Measurements from ENCODE around the gene ARHGAP23.
"Not testable (repeated sequence)": the region's sequence is repeated elsewhere in the genome, so short reads cannot be mapped to it uniquely, and the experiment has no call there.

ARHGAP23 gene

DNA sequence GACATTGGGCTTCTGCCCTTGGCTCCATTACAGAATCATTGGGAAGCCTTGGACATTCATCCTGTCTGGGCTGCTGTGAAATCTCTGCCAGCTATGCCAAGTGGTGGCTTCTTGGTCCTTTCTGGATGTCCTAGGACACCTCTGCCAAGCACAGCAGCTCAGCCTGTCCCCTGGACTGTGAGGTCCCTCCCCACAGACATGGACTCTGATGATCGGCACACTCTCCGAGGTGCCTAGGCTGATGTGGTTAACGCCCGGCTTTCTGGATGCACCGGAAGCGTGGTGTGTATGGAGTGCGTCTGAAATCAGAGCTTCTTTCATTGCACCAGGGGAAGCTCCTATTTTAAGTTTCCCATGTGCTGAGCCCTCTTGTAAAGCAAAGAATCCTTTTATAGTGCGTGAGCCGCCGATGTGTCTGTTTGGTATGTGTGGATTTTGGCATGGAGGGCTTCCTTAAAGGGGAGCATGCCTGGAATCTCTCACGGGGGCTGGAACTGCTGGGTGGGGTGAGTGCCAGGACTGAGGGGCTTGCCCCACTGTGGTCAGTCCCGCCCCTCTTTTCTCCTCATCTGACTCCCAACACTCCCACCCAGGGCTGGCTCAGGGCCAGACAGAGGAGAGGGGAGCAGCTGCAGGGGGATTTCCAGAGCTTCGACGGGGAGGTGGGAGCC, 7.0 kb upstream of the ARHGAP23 start:
- DNase-seq = no peak

DNA sequence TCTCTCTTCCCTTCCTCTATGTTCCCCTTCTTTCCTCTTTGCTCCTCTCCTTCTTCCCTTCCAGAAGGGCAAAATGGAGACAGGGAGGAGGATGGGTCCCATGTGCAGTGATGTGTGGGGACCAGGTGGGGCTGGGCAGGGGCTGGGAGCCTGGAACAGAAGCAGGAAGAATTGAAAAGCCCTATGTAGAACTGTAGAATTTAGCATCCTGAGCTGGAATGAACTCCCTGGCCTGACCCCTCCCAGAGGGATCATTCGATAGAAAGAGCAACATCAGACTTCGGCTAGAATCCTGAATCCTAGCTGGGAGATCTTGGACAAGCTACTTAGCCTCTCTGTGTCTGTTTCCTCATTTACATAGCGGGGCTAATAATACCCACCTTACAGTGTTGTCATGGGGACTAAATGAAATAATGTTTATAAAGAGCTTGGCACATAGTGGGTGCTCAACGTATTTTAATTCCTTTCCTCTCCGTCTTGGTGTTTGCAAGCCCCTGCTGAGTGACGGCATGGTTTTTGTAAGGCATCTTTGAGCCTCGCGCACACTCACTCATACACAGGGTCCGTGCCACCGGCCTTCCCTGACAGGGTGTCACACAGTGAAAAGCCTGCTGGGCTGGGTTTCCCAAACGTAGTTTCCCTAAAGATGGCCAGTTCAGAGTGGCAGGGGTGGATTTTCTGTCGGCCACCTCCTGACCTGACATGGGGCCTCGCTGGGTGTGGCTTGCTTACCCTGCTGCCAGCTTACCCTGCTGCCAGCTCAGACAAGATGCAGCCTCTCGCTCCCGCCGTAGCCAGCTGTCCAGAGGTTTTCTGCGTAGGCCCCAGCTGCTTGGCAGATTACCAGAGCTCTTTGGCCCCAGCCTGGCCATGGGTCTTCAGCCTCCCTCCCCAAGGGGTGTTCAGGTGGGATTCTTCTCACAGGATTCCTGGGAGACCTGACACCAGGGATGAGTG, 6.1 kb upstream of the ARHGAP23 start:
- DNase-seq = no peak

DNA sequence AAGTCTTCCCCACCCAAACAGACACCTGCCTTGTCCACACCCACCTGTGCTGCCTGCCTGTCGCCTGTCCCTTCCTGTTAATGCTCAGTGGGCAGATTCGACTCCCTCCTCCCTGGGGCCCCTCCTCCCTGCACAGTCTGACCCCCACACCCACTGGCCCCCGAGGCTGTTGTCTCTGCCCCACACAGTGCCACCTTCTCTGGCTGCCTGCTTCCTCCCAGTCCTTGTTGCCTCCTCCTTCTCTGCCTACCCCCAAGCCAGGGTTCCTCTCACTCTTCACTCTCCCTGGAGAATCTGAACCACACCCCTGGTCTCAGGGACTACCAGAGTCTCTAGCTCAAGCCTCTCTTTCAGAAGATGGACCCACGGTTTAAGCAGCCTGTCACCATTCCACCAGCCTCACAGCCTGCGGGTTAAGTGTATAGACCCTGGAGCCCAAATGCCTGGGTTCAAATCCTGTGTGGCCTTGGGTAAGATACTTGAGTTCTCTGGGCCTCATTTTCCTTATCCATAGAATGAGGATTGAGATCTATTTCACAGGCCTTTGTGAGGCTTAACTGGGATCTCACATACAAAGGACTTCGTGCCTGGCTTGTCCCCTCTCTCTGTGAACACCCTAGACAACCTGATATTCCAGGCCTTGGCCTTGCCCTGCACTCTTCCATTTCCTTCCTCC, 3.8 kb upstream of the ARHGAP23 start:
- DNase-seq = no peak

DNA sequence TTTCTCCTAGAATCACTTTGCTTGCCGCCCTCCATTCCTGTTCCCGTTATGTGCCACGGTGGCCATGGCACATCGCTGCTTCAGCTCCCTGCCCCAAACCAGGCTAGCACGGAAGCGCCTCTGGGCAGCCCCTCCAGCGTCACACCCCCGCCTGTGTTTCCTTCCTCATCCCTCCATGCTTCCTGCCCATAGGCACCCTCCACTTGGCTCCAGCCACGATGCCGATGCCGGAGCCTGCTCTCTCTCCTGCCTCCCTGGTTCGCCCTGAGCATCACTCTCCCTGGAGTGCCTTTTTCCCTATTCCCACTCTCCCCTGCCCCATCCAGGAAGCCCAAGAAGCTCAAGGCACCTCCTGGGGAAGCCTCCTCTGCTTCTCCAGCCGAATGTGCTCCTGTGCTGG, 3.2 kb upstream of the ARHGAP23 start:
- no peak for DNase-seq

DNA sequence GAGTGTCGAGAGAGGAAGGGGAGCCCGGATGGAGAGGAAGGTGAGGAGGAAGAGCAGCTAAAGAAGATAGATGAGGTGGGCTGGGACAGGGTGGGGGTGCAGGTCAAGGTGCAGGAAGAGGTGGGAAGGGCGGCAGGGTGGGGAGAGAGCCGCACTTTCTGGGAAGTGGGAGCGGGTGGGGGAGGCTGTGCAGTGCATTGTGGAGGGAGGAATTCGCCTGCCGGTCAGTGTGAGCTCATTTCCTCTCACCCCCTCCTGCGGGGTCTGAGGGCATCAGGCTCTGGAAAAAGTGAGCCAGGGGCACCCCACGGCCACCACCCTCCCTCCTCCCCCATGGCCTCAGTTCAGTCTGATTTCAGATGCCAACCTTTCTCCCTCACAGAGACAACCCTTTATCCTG, 2.5 kb upstream of the ARHGAP23 start:
- no peak for DNase-seq

DNA sequence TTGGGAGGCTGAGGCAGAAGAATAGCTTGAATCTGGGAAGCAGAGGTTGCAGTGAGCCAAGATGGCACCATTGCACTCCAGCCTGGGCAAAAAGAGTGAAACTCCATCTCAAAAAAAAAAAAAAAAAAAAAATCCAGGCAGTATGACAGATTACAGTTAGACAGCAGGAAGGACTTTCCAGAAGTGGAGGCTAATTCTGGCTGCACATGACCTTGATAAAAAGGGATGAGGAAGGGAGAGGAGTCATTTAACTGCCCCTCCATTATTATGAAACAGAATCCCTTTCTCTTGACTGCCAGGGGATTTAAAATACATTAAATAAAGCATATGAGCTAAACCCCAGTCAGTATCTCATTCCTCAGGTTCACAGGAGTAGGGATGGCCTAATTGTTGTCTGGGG, 1.8 kb upstream of the ARHGAP23 start:
- no peak for DNase-seq

DNA sequence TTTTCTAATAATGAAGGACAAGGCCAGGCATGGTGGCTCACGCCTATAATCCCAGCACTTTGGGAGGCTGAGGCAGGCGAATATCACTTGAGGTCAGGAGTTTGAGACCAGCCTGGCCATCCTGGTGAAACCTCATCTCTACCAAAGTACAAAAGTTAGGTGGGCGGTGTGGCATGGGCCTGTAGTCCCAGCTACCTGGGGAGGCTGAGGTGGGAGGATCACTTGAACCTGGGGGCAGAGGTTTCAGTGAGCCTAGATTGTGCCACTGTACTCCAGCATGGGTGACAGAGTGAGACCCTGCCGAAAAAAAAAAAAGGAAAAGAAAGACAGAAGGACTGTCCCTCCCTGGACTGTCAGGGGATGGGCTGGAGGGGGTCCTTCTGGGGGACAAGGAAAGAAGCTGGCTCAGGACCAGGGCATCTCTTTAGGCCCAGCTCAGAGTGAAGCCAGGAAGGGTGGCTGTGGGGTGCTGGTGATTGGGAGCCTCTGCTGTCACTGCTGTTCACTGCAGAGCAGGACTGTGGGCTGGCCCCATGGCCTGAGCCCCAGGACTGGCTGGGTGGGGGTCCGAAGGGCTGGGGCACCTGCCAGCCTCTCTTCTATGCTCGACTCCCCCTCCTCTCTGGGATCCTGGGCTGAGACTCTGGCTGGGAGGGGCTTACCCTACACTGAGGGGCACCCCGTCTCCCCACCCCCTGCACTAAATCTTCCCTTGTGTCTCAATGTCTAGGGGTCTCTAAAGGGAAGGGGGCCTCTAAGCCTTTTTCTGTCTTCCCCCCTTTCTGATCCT, 909 bp upstream of the ARHGAP23 start:
- DNase-seq = no peak

DNA sequence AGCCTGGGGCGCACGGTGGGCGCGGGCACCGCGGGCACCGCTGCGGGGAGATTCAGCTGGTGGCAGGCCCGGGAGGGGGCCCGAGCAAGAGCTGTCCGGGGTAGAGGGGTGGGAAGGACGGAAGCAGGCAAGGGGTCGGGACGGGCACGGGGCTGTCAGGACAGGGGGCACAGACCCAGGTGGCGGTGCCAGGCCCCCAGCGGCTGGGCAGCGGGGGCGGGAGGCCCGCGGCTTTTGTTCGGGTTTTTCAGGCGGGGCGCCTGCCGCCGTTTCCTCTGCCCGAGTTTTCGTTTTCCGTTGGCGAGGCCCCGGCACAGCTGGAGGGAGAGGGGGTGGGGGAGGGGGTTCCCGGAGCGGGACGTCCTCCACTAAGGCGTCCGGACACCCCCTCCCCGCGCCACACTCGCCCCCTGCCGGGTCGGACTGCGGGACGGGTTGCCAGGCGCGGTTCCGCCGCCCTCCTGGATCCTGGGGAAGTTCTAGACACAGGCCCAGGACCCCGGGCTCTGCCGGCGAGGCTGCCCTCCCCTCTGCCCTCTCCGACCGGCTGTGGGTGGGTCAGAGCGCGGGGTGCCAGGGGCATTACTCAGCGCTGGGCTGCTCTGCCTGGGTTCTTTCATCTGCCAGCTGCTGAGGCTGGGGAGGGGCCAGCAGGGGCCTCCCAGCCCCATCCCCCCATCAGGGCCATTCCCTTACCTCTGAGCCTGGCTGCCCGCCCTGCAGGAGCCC, 543 bp downstream of the ARHGAP23 start:
- DNase-seq = peak; percentile 9

DNA sequence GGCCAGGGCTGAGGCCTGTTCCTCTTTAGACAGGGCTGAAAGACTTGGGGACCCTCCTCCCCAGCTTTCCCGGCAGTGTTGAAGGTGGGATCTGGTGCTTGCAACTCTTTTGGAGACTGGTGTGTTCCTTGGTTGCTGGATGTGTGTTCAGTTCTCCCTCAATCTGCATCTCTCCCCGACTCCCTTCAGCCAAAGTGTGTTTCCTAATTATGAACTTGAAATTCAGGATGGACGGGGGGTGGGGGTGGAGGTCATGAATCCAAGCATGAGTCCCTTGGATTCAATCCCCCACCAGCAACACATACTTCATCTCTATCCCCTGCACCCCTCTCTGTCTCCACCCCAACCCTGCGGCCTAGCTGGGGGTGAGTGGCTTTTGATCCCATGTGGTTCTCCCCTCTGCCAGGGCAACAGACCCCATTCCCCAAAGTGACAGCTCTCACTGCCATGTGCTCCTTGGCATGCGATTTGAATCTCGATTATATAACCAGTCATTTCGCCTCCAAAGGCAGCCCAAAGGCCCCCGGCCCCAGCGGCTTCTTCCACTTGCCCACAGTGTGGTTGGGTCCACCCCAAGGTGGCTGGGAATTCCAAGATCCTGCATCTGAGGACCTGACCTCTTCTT, 1.3 kb downstream of the ARHGAP23 start:
- DNase-seq = no peak

DNA sequence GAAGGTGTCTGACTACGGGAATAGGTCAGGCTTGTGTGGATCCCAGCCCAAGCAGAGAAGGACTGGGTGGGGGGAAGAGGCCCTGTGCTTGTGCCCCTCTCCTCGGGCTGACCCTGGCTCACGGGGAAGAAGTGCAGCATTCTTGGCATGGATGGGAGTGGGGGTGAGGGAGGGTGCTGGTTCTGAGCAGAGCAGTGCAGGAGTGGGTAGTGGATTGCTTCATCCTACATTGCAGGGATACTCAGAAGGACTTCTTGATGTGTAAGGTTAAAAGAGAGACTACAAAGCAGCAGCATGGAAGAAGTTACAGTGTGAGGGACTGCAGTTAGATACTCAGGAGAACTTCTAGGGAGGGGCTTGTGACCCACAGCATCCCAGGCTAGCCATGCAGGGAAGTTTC, 2.1 kb downstream of the ARHGAP23 start:
- no peak for DNase-seq

DNA sequence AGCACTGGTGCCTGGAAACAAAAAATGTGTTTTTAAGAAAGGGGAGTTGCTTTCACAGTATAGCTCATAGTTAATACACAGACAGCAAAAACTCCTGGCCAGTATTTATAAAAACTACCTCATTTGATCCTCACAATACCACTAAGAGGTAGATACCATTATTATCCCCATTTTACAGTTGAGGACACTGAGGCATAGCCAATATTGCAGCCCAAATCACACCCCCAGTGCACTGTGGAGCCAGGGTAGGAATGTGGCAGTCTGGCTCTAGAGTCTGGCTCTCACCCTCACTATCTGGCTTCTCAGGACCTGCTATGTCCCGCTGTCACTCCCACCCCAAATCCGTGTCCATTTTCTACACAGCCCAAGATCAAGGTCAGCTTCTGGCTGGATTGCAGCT, 2.6 kb downstream of the ARHGAP23 start:
- no peak for DNase-seq

DNA sequence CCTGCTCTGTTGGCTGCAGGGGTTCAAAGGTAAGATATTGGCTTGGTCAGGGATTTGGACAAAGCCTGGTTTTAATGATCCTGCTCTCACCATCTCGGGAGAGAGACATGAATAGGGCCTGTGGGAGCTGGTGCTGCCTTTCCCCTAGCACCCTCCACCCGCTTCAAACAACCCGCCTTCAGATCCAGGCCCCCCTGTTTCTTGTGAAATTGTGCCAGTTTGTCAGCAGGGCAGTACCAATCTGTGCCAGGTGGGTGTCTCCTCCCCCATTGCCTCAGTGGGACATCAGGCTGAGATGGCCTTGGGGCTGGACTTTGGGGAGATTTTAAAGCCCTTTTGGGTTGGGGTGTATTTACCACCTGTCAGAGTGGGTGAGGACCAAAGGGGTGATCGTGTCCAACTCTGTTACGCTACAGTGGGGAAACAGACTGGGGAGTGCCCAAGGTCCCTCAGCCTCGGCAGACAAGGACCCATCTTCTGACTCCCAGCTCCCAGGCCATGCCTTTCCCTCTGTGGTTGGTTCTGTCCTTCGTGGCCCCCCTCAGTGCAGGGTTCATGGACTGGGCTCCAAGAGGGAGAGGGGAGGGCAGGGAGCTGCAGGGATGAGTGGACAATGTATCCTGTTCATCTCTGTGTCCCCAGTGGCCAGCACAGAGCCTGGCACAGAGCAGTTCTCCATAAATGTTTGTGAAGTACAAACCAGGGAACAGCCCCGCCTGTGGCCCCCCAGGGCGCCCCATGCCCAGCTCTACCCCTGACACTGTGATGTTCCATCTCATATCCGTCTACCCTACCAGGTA, 3.3 kb downstream of the ARHGAP23 start:
- no peak for DNase-seq

DNA sequence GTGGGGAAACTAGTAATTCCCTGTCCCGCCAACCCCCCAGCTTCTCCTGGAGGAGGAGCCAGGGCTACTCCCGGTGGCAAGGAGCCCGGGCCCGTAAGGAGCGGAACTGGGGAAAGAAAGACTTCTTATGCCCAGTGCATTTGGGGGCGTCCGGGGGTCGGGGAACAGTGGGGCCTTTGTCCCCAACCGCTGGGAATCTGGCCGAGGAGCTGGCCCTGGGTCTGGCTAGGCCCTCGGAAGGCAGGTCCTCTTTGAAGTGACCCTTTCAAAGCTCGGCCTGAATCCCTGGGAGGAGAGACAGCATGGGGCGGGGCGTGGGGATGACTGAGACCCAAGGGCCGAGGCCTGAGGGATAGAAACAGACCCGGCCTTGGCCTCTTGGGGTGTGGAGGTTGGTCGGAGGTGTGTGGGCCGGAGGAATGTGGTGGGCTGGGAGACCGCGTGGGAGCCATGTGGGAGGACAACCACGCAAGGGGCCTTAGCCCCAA, 6.0 kb downstream of the ARHGAP23 start:
- no peak for DNase-seq

DNA sequence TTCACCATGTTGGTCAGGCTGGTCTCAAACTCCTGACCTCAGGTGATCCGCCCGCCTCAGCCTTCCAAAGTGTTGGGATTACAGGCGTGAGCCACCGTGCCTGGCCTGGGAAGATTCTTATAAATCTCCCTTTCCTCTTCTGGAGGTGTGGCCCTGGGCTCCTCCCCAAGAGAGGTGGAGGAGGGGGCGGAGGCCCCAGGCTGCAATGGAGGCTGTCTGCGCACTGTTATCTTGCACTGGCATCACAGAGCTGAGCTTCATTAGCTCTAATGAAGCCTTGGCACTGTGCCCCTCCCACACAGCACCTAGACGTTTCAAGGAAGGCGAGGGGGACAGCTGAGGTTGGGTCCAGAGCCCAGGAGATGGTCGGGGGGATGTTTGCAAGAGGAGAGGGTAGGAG, 7.5 kb downstream of the ARHGAP23 start:
- DNase-seq = no peak

DNA sequence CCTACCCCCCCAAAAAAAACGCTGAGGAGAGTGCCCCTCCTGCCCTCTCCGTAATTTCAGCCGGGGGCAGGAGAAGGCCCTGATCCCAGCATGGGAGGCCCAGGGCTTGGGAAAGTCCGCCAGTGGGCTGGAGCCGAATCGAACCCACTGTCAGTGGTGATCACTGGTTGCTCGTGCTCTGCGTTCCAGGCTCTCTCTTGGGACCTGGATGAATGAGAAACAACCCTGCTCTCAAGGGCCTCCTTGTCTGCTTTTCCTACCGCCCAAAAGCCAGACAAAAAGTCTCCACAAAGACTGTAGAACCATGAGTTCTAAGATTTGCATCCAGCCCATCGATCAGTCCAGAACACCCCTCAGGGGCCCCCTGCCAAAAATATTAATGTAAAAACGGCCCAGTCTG, 8.1 kb downstream of the ARHGAP23 start:
- DNase-seq = no peak

DNA sequence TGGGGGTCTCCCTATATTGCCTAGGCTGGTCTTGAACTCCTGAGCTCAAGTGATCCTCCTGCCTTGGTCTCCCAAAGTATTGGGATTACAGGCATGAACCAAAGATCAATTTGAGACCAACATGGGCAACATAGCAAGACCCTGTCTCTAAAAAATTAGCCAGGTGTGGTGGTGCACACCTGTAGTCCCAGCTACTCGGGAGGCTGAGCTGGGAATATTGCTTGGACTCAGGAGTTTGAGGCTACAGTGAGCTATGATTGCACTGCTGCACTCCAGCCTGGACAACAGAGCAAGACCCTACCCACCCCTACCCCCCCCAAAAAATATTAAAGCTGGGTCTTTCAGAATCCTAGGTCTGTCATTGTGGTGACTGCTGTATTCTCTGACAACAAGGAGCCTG, 9.0 kb downstream of the ARHGAP23 start:
- DNase-seq = not testable (repeated sequence)

DNA sequence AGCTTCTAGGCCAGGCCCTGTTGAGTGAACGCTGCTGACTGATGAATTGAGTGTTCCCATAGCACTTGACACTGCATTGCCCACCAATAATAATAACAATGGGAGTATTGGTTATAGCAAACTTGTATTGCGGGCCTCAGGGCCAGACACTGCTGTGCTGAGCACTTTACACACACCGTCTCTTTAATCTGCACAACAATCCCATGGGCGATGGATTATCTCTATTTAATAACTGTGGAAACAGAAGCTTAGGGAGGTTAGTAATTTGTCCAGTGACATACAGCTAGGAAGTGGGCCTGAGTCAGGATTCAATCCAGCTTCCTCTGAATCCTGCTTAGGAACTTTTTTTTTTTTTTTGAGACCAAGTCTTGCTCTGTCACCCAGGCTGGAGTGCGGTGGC, 11.2 kb downstream of the ARHGAP23 start:
- no peak for DNase-seq

DNA sequence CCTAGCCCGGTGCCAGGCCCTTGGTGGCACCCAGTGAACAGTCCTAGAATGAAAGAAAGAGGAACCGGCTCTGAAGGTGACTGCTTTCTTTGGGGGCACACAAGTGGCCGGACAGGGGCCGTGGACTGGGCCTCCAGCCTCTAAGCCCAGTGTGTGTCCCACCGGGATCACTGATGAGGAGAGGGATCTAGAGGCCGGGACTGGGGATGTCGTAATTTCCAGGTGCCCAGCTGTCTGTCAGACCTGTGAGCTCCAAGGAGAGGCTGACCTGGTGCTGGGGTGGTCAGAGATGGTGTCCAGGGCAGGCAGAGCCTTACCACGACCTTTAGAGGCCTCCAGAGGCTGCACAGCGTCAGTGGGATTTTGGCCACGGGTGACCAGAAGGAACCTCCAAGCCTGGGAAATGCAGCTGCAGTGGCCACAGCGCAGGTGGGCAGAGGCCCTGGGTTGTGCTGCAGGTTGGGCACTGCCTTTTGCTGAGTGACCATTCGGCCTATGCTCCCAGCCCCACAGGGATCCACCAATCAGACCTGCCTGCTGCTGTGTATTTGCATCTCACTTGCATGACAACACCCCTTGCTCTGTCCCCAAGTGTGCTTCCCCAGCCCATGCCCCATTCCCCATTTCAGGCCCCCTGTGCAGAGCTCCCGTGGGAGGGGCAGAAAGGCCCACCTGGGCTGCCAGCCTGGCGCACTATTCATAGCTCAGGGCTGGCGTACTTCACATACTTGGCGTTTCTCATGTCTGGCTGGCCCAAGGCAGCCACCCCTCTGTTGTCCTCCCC, 12.5 kb downstream of the ARHGAP23 start:
- DNase-seq = no peak

DNA sequence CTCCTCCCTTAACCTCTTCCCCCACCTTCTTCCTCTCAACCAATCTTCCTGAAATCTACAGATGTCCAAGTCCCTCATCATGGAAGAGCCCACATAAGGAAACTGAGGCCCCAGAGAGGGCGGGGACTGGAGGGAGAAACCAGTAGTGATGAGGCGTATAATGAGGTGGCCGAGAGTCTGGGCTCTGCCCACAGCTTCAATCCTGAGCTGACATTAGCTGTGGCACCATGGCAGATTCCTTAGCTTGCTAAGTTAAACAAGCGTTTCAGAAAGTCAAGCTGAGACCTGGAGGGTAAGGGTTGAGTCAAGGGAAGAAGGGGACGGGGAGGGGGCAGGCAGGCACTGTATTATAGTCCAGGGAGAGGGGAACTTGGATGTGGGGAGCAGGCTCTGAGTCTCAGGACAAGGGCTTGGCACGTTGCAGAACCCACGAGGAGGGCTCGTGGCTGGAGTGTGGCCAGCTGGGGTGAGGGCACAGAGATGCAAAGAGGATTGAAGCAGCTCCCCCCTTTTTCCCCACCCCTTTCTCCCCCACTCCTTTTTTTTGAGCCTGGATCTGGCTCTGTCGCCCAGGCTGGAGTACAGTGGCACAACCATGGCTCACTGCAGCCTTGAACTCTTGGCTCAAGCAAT, 13.3 kb downstream of the ARHGAP23 start:
- no peak for DNase-seq

All from stimulated activated CD4-positive, alpha-beta T cell treated with anti-CD3 and anti-CD28 coated beads, Interleukin-4, amount 100 ng/mL, for 24 hours (primary cell).